HL-60 (cell line): ENCODE data around the gene CD48.

ENCODE experiments used
- GABPA ChIP-seq: IDR thresholded peaks from 2 replicates; pipeline ENCODE4 v1.6.1; 2012; ENCODE audit warnings: low read depth
- POLR2AphosphoS5 ChIP-seq: IDR thresholded peaks from 2 replicates; pipeline ENCODE4 v1.6.1; 2012; ENCODE audit warnings: low read depth
- TF ChIP-seq, protein P1 (sequence below): IDR thresholded peaks from 2 replicates; pipeline ENCODE4 v1.6.1; 2012; ENCODE audit warnings: low read depth; ENCODE audit not compliant: insufficient replicate concordance
- TF ChIP-seq, protein P2 (sequence below): IDR thresholded peaks from one replicate; pipeline ENCODE4 v1.5.1; 2011; ENCODE audit warnings: low read length, control low read depth, inconsistent platforms; ENCODE audit not compliant: insufficient read depth

DNA sequence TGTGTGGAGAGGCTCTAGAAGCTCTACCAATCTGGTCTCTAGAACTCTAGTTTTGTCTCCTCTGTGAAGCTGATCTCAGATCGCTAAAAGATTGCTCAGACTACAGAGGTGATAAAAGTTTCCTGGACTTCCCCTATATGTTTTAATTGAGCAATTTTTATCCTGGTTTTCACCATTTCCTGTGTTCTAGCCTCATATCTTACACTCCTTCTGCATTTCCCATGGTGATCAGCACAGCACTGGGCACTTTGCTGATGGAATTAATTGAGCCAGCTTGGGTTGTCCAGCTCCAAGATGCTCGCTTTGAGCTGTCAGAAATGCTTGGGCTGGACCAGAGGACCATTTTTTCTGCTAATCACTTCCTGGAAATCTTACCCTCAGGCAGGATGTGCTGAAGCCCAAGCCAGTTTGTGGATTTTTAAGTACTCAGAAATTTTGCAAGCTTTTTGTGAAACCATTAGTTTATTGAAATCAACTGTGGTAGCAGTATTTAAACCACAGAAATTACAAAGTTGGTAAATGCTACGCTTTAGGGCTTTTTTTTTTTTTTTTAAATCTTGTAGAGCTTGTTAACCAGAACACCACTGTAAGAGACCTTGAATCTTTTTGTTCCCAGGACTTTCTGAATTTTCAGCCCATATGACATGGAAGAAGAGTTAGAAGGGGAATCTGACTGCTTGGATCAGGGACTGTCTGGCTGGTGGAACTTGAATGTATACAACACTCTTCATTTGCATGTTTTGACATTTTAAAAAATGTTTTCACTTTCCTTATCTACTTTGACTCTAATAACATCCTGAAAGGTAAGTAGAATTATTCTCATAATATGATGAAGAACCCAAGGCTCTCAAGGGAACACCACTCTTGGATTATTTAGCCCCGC, 28.4 kb downstream of the CD48 start:
- TF ChIP-seq, protein P1, sequence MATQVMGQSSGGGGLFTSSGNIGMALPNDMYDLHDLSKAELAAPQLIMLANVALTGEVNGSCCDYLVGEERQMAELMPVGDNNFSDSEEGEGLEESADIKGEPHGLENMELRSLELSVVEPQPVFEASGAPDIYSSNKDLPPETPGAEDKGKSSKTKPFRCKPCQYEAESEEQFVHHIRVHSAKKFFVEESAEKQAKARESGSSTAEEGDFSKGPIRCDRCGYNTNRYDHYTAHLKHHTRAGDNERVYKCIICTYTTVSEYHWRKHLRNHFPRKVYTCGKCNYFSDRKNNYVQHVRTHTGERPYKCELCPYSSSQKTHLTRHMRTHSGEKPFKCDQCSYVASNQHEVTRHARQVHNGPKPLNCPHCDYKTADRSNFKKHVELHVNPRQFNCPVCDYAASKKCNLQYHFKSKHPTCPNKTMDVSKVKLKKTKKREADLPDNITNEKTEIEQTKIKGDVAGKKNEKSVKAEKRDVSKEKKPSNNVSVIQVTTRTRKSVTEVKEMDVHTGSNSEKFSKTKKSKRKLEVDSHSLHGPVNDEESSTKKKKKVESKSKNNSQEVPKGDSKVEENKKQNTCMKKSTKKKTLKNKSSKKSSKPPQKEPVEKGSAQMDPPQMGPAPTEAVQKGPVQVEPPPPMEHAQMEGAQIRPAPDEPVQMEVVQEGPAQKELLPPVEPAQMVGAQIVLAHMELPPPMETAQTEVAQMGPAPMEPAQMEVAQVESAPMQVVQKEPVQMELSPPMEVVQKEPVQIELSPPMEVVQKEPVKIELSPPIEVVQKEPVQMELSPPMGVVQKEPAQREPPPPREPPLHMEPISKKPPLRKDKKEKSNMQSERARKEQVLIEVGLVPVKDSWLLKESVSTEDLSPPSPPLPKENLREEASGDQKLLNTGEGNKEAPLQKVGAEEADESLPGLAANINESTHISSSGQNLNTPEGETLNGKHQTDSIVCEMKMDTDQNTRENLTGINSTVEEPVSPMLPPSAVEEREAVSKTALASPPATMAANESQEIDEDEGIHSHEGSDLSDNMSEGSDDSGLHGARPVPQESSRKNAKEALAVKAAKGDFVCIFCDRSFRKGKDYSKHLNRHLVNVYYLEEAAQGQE: no peak
- 0 out of 2 replicates have a peak, but pooled peaks have one; percentile 32 for TF ChIP-seq POLR2AphosphoS5
- TF ChIP-seq, protein P2, sequence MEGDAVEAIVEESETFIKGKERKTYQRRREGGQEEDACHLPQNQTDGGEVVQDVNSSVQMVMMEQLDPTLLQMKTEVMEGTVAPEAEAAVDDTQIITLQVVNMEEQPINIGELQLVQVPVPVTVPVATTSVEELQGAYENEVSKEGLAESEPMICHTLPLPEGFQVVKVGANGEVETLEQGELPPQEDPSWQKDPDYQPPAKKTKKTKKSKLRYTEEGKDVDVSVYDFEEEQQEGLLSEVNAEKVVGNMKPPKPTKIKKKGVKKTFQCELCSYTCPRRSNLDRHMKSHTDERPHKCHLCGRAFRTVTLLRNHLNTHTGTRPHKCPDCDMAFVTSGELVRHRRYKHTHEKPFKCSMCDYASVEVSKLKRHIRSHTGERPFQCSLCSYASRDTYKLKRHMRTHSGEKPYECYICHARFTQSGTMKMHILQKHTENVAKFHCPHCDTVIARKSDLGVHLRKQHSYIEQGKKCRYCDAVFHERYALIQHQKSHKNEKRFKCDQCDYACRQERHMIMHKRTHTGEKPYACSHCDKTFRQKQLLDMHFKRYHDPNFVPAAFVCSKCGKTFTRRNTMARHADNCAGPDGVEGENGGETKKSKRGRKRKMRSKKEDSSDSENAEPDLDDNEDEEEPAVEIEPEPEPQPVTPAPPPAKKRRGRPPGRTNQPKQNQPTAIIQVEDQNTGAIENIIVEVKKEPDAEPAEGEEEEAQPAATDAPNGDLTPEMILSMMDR: no peak
- no peak for TF ChIP-seq GABPA
